MCF 10A (cell line): ENCODE data around the gene MMAA. TPM values are rescaled to one million over a fixed set of nuclear protein-coding genes. Genes with fewer than 3 reads are reported as not detected.
"Not testable (repeated sequence)": the region's sequence is repeated elsewhere in the genome, so short reads cannot be mapped to it uniquely, and the experiment has no call there.

ENCODE experiments used
- BruUV-seq: library from RNA; stranded (reverse); fragments of 400-500 nt; replicated peaks from 2 replicates; lab custom pipeline; 2021; lab: Mats Ljungman, UMichigan
- CTCF ChIA-PET: fragments of 300-600 bp; sonication (Branson Sonifier 250); formaldehyde crosslinking; extraction: SDS; loops from one replicate; lab custom pipeline; 2021; ENCODE audit warnings: antibody characterized with exemption, inconsistent platforms; lab: Yijun Ruan, JAX
- POLR2A ChIA-PET: fragments of 300-600, 350-650 bp; sonication (Branson Sonifier 250); formaldehyde crosslinking; extraction: SDS; loops from one replicate; lab custom pipeline; 2020; ENCODE audit warnings: antibody characterized with exemption, inconsistent platforms; lab: Yijun Ruan, JAX
- DNase-seq: peaks from one replicate; pipeline ENCODE4 v3.0.0-alpha.2; 2018; ENCODE audit not compliant: unreplicated experiment
- H3K27ac Mint-ChIP-seq: one replicate; pipeline ENCODE4 v1.8.0; 2022; ENCODE audit warnings: mild to moderate bottlenecking, low read depth, mixed read lengths; ENCODE audit not compliant: unreplicated experiment
- H3K27me3 Mint-ChIP-seq: one replicate; pipeline ENCODE4 v1.8.0; 2022; ENCODE audit warnings: mixed read lengths; ENCODE audit not compliant: insufficient read depth, unreplicated experiment
- H3K36me3 Mint-ChIP-seq: one replicate; pipeline ENCODE4 v1.8.0; 2022; ENCODE audit warnings: mild to moderate bottlenecking, moderate library complexity, mixed read lengths; ENCODE audit not compliant: insufficient read depth, unreplicated experiment
- H3K4me1 Mint-ChIP-seq: one replicate; pipeline ENCODE4 v1.8.0; 2022; ENCODE audit warnings: mixed read lengths; ENCODE audit not compliant: insufficient read depth, unreplicated experiment
- H3K4me3 Mint-ChIP-seq: one replicate; pipeline ENCODE4 v1.8.0; 2022; ENCODE audit warnings: mild to moderate bottlenecking, moderate library complexity, mixed read lengths; ENCODE audit not compliant: unreplicated experiment
- H3K9me3 Mint-ChIP-seq: one replicate; pipeline ENCODE4 v1.8.0; 2022; ENCODE audit warnings: mixed read lengths; ENCODE audit not compliant: unreplicated experiment
- CTCF ChIP-seq: fragments of 200-600 bp; IDR thresholded peaks from one replicate; pipeline ENCODE4 v1.8.0; 2022; ENCODE audit warnings: antibody characterized with exemption, mild to moderate bottlenecking; ENCODE audit not compliant: unreplicated experiment
- intact Hi-C: fragments of 100-400 bp; cut with micrococcal nuclease; formaldehyde crosslinking; loops from 2 replicates; pipeline ENCODE4 v1.14.1; 2022
- total RNA-seq: library from RNA; stranded (reverse); gene quantifications from 2 replicates; pipeline ENCODE4 v1.2.3, GENCODE V29; 2022

The MMAA gene
- total RNA-seq, 1 experiment from 2014 or later: 9.7 TPM

- intact Hi-C loops: no loop called here
- H3K27me3 Mint-ChIP-seq: no peaks in the 10 kb centered on the region
- H3K9me3 Mint-ChIP-seq: no peaks in the 10 kb centered on the region
- DNase-seq: no peak
- H3K27ac Mint-ChIP-seq: no peak overlapping the region
- CTCF ChIA-PET: no interaction called here
- no peak for TF ChIP-seq CTCF
- no peaks in the 10 kb centered on the region for H3K36me3 Mint-ChIP-seq
- POLR2A ChIA-PET: no interaction called here
- BruUV-seq: no TSS peak
- no peaks in the 10 kb centered on the region for H3K4me1 Mint-ChIP-seq
- H3K4me3 Mint-ChIP-seq: no peak overlapping the region
These were observed 32.0 kb upstream of the MMAA start for GRCh38 chr4:145587088-145587754.

- H3K4me1 Mint-ChIP-seq, H3K36me3 Mint-ChIP-seq, POLR2A ChIA-PET, H3K9me3 Mint-ChIP-seq, CTCF ChIA-PET, H3K4me3 Mint-ChIP-seq, H3K27me3 Mint-ChIP-seq, BruUV-seq, intact Hi-C loops, DNase-seq, H3K27ac Mint-ChIP-seq: not testable (repeated sequence)
These were observed 29.8 kb upstream of the MMAA start for GRCh38 chr4:145589381-145589780.

GRCh38 chr4:145589916-145590702 lies 29.1 kb upstream of the MMAA start:
- no peak for TF ChIP-seq CTCF
- Mint-ChIP-seq H3K36me3 (no peaks in the 10 kb centered on the region), H3K4me3 (no peak overlapping the region), H3K4me1 (no peaks in the 10 kb centered on the region), H3K27me3 (no peaks in the 10 kb centered on the region), H3K27ac (no peak overlapping the region), H3K9me3 (no peaks in the 10 kb centered on the region)
- DNase-seq: no peak
- CTCF ChIA-PET: interaction anchor here (1.3 to 1.8 kb wide), 2 partner anchors 20 to 27 kb away, joined by 4 to 5 read pairs; no protein-coding TSS in a partner anchor
- intact Hi-C loops: no loop called here
- no TSS peak for BruUV-seq
- POLR2A ChIA-PET: interaction anchor here (0.6 kb wide), 1 partner anchor 84 kb away, joined by 3 read pairs; no protein-coding TSS in a partner anchor

GRCh38 chr4:145602129-145602760 lies 16.9 kb upstream of the MMAA start:
- H3K9me3 Mint-ChIP-seq: no peaks in the 10 kb centered on the region
- BruUV-seq: no TSS peak
- H3K27ac Mint-ChIP-seq: no peak overlapping the region
- H3K4me1 Mint-ChIP-seq: no peaks in the 10 kb centered on the region
- H3K4me3 Mint-ChIP-seq: no peak overlapping the region
- no peak for DNase-seq
- no peaks in the 10 kb centered on the region for H3K36me3 Mint-ChIP-seq
- CTCF ChIA-PET: interaction anchor here (0.7 to 2.0 kb wide), 9 partner anchors 8 to 385 kb away, joined by 3 to 9 read pairs (median 5); no protein-coding TSS in a partner anchor
- no peak for TF ChIP-seq CTCF
- POLR2A ChIA-PET: interaction anchor here (0.5 to 1.6 kb wide), 2 partner anchors 13 to 500 kb away, joined by 3 to 4 read pairs; no protein-coding TSS in a partner anchor
- intact Hi-C loops: no loop called here
- H3K27me3 Mint-ChIP-seq: no peaks in the 10 kb centered on the region
